CD4-positive, alpha-beta T cell treated with Interleukin-4 for 4 hours (primary cell): ENCODE data around the gene BMP8A.

Source experiments
- DNase-seq: peaks from one replicate; pipeline ENCODE4 v3.0.0-alpha.2; 2020

BMP8A gene

DNA sequence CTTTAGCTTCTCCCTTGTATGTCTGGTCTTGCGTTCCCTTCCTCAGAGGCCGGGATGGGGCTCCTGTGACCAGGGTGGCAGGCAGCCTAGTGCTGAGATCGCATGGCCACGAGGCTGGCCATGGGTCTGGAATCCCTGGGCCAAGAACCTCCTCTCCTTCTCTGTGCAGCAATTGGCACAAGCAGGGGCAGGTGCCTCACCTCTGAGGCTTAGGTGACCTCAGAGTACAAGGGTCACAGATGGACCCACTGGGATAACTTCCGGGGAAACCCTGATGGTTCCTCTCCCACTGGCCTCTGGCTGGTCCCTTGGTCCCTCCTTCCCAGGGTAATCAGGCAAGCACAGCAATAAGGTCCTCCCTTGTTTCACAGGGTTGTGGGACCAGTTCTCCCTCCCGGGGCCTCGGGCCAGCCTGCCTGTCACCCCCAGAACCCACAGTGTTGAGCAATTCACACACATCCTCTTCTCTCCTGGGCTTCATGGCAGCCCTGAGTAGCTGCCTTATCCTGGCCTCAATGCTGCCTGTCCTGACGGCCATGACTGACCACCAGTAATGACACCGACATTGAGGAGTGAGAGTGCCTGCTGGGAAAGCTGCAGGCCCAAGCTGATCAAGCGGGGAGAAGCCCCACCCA, 38.6 kb downstream of the BMP8A start:
- no peak for DNase-seq

DNA sequence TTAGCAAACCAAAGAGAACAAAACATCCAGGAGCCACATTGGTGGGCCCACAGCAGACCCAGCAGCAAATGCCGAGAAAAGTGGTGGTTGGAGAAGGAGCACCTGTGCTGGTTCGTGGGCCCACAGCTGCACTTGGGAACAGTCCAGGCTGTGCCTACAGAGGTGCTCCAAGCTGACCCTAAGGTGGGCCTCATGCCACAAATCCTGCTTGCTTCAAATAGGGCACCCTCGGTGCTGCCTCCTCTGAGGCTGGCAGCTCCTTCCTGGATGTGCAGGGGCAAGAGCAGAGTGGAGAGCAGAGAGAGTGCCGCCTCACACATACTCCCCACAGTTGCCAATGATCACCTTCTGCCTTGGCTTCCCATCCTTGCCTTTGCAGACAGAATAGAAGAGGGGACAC, 40.1 kb downstream of the BMP8A start:
- DNase-seq = no peak

DNA sequence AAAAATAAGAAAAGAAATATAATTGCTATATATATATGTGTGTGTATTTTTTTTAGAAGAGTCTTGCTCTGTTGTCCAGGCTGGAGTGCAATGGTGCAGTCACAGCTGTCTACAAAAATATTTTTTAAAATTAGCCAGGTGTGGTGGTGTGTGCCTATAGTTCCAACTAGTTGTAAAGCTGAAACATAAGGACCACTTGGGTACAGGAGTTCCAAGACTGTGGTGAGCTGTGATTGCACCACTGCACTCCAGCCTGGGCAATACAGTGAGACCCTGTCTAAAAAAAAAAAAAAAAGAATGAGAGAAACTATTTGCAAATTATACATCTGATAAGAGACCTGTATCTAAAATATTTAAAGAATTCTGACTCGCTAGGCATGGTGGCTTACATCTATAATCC, 42.0 kb downstream of the BMP8A start:
- no peak for DNase-seq

DNA sequence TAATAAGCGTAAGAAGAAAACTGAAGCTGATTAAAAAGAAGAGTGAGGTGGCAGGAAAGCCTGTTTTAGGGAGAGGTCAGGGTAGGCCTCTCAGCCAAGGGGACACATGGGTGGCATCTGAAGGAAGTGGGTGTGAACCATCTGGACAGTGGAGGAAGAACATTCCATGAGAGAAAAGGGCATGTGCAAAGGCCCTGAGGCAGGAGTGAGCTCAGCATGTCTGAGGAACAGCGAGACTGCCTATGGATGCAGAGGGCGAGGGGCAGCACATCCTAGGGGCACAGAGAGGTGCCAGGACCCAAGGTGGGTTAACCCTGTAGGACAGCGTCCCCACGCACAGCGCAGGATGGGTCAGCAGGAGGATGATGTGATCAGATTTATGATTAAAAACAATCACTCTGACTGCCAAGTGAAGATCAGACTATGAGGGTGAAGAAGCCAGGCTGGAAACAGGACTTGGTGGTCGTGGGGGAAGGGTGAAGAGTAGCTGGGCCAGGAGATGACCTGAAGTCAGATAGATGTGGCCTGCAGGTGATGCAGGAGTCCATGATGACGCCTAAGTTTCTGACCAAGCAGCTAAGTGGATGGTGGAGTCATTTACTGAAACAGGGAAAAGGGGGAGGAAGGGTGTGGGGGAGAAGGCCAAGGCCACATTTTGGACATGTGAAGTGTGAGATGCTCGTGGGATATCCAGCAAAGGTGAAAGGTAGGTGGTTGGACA, 47.3 kb downstream of the BMP8A start:
- DNase-seq = no peak

DNA sequence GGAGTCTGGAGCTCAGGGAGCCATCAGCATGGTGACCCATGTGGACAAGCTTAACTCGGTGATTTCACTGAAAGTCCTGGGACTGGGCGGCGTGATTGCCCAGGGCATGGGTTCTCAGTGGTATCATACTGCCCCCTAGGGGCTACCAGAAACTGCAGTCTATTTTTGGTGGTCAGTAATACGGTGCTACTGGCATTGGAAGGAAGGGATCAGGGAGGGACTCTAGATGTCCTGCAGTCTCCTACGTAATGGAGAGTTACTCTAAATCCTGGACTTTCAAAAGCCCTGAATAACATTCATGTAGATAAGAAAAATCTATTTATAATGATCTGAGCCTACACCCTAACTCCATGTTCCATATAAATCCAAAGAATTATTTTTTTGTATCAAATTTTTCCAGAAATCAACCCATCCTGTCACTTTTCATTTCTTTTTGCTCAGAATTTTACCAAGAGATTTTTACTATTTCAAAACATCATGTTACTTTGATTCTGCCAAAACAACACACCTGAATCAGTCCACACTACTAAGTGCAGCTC, 47.9 kb downstream of the BMP8A start:
- peak; percentile 53 for DNase-seq

DNA sequence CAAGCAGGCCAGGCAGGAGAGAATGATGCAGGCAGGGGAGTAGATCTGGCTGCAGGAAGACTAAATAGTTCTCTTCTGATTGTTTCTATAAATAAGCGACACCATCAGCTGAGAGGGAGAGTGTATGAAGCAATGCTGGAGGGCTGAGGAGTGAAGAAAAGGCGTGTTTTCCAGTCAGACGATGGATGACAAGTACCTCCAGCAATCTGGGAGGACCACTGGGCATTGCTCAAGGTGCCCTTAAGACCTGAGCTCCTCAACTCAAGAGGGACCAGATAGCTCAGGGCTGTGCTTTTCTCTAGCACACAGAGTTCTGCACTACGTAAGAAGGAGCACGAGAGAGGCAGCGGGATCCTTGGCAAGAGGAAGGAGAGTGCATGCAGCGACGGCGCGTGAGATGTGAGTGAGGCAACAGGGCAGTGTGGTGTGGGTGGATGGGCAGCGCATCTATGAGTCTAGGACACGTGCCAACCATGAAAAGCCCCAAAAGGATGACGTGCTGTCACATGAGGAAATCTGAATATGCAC, 49.1 kb downstream of the BMP8A start:
- peak; percentile 11 for DNase-seq

DNA sequence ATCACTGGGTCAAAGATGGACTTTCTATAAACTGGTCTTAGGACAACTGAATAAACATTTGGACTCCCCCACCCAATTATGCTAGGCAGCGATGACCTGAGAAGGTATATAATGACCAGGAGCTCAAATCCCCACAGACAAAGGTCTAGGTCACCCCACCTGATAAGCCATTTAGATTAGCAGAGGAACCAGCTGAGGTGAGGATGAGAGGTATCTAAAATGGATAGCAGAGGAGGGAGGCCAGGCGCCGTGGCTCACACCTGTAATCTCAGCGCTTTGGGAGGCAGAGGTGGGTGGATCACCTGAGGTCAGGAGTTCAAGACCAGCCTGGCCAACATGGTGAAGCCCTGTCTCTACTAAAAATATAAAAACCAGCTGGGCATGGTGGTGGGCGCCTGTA, 51.5 kb downstream of the BMP8A start:
- no peak for DNase-seq

DNA sequence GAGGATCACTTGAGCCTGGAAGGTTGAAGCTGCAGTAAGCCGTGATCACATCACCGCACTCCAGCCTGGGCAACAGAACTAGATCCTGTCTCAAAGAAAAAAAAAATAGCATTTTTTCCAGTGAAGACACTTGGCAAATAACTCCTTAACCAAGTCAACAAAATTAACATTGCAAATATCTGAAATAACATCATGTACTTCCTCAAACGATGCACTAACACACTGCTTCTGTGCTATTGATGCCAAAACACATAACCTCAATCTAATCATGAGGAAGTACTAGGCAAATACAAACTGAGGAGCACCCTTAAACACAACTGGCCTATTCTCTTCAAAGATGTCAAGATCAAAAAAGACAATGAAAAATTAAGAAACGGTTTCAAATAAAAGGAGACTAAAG, 52.9 kb downstream of the BMP8A start:
- DNase-seq = no peak

DNA sequence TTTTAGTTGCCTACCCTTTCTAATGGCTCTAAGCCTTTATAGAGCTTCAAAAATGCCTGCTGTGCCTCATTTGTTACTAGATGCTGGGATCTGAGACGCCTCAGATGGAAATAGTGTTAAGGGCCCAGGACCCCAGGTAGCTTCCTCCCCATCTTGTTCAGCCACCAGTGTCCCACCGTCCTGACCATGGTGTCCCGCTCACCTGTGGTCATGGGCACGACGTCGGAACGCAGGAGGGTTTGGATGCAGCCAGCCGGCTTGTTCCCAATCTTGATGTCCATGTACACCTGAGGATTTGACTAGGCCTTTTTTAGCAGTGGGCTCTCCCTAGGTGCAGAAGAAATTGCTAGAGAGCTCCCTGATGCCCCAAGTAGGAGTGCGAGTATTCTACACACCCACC, 54.1 kb downstream of the BMP8A start:
- no peak for DNase-seq

DNA sequence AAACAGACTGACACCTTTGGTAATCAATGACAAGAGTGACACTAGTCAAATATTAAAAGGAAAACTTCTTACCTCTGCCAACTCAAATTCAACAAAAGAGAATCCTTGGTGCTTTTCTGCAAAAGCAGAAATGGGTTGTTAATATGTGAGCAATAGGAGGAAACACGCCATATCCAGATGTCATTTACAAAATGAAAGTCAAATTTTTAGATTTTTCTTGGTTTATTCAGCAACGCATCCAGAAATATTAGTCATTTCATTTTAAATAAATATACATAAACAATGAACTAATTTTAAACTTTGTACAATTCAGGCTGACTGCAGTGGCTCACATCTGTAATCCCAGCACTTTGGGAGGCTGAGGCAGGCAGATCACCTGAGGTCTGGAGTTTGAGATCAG, 62.8 kb downstream of the BMP8A start:
- no peak for DNase-seq

DNA sequence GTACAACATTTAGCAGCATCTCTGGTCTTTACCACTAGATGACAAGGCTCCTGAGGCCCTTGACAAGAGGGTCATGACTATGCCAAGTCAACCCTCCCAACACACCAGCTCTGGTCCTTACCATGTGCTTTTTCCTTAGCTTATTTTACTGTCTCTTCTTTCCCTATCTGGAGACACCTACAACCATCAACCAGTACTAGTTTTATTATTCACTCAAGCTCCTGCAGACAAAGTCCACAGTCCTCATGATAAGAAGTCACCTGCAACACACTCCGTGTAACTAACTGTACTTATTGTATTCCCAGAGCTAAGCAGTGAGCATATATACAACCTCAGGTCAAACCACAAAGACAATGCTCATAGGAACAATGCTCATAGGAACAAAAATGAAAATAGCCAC, 69.8 kb downstream of the BMP8A start:
- no peak for DNase-seq

DNA sequence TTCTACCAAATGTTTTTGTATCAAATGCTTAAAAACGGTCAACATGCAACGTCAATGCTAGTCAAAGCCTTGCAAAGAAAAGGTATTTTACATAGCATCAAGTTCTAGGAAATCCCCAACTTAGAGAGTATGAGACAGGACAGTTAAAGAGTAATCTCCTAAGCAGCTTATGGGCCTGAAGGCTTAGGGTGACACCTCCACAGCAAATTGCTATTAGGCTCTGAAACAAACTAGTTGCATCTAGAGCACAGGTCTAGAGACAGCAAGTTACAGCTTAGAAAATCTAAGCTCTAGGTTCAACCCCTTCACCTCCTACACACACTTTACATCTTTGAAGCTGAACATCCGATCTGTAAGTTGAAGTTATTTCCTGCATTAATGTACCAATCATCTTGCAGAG, 71.5 kb downstream of the BMP8A start:
- DNase-seq = no peak

DNA sequence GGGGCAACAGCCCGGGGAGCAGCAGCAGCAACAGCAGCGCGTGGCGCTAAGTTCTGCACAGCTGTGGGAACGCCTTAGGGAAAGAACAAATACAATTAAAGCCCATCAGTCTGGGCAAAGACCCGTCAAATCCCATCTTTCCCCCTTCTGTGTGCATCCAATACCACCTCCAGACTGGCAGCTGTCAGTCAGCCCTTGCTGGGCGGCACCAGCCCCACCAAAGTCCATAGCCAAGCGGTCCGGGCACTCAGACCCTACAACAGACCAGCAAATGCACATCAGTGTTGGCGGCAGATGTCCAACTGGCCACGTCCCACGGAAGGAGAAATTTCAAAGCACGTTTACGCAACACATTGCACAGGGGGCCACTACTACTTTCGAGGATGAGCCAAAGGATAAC, 72.2 kb downstream of the BMP8A start:
- DNase-seq = no peak

DNA sequence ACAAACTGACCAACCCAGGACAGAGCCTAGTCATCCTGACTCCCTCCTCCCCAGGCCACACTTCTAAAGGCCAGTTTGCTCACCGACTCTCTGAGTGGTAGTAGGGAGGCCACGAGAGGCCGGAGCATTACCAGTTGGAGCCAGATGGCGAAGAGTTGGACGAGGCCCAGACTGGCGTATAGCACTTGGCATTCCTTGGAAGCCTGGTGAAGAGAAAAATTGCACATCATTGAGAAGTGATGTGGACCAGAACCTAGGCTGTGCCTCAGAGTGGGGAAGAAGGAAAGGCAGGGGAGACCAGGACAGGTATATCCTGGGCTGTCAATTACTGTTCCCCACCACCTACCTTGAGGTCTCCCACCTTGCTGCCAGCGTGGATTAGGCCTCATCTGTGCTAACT, 72.9 kb downstream of the BMP8A start:
- no peak for DNase-seq

DNA sequence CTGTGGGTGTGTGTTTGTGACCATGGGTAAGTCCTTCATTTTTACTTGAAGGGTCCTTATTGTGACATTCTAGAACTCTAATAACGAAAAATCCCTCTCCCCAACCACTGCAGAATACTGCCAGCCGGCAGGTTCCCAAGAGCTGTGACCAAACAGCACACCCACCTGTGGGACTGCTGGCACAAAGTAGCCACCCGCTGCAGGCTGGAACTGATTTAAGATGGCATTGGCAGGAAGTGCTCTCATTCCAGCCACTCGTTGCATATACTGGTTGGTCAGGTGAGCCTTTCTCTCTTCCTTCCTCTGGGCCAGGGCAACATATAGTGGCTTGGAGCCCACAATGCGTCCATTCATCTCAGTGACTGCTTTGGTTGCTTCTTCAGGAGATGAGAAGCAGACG, 73.5 kb downstream of the BMP8A start:
- DNase-seq = no peak

DNA sequence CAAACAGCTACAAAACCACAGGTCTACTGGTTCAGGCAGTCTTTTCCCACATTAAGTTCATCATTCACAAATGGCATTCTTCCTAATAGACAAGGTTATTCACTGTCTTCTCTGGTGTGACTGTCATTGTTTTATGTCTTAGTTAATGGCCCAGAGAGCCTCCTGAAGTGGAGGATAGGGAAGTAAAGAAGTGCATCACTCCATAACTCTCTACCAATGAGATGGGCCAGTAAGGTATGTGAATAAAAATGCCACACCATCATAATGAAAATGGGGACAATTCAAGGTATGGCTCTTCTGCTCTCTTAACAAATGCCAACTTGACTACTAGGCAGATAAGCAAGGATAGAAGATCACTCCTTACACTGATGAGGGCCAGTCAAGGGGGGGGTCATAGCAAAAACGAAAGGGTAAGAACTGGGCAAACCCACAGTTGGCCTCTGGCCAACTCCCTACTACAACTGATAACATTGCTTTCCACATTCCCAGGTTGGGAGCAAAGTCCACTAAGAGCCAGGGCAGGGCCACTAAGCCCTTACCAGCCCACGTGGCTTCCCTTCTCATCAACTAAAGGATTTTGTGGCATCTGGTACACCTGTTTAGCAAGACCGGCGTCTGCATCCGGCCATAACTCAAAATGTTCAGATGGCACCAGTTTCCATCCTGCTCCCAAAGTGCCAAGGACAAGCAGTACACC, 75.2 kb downstream of the BMP8A start:
- no peak for DNase-seq

DNA sequence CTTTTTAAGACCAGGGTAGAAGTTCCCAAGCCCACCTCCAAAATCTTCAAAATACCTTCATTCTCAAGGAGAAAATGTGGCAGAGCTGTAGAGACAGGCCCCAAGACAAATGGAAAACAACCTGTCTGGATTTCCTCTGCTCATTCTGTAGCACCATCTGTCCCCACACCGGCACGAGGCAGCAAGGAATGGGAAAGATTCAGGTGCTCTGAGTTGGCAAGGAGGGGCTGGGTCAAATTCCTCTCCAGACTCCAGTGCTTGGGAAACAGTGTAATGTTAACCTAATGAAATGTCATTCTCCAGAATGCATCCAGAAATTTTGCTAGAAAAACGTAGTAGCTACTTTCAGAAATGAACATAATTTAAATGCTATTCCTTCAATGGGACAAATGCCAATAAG, 75.9 kb downstream of the BMP8A start:
- no peak for DNase-seq

DNA sequence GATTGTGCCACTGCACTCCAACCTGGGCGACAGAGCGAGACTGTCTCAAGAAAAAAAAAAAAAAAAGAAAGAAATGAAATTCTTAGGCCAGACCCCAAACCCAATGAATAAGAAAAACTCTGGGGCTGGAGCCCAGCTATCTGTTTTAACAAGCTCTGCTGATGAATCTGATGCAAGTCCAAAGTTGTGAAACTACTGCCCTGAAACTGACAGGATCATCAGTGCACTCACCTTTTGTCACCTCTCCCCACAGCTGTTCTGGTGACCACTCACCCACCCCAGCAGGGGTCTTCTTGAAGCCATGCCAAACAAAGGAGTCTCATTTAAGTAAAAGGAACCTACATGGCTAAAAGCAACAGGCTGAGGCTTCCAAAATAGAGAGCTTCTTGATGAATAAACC, 76.8 kb downstream of the BMP8A start:
- DNase-seq = no peak

DNA sequence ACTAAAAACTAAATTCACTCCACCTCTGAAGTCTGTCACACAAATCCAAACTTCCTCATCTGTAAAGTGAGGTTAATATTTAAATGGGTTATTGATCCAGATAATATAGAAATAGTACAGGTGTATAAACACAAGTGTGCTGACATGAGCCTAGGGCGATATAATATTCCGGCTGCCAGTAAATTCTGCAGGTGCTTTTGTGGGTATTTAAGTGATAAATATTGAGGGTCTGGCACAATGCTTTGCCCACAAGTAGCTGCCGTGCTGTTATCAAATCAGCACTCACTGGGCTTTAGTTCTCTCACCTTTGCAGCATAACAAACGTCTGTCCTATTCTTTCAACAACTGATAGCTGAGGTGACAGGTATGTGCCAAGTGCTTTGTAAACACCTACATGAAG, 77.6 kb downstream of the BMP8A start:
- DNase-seq = no peak

DNA sequence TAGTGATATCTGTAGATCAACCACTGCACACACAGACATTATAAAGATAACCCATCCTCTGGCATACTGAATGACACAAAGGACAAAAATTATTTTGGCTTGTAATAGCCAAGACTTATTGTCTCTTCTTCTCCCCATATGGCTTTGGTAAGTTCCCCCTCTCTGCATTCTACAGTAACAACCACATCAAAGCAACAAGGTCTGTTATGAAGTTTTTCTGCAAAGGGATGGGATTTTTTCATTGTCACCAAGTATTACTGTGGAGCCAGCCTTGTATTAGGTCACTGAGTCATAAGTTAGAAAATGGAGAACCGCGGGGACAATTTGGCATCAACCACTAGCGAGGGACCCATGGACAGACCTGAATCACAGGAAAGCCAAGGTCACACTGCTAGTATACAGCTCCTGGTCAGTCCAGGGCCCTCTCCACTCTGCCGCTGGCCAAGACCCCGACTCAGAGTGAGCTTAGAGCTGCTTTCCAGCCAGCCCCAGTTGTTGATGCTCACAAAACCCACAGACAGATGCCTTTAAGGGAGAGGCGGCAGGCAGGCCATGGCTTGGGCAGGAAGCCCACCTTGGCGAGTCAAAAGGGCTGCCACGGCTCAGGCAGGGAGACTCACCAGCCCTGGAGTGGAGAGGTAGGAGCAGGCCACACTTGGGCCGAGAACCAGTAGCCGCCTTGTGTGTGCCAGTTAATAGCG, 79.2 kb downstream of the BMP8A start:
- DNase-seq = no peak

DNA sequence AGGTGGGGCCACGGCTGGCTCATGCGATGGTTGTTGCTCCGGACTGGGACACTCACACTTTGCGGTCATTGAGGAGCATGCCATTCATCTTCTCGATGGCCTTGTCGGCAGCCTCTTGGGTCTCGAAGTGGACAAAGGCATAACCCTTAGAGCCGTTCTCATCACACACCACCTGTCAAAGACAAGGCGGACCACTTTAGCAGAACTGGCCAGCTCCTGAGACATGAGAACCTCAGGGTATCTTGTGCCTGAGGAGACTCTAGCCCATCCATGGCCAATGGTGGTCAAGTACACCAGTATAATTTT, 79.7 kb downstream of the BMP8A start:
- no peak for DNase-seq

DNA sequence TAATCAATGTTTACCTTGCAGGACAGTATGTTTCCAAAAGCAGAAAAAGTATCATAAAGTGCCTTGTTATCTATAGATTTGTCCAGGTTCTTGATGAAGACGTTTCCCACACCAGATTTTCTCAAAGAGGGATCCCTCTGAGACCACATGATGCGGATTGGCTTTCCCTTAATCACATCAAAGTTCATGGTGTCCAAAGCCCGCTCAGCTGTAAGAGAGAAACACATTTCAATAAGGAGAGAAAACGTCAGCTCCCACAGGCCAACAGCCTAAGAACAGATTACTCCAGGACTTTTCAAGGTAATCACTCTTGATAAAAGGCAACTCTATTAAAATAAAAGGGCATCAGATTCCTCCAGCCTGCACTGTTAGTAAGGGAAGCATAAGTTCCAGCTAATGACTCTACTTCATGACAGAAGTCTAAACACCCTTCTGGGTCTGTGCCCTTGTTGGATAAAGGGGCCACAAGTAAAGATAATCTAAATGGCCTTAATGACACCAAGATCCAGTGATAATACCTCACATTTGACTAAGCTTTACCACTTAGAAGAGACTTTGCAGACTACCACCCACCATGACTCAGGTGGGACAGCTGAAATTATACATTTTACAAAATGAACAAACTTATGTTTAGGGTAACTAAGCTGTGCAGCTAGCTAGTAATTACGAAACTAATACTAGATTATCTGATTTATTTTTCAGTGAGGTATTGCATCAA, 81.1 kb downstream of the BMP8A start:
- no peak for DNase-seq

DNA sequence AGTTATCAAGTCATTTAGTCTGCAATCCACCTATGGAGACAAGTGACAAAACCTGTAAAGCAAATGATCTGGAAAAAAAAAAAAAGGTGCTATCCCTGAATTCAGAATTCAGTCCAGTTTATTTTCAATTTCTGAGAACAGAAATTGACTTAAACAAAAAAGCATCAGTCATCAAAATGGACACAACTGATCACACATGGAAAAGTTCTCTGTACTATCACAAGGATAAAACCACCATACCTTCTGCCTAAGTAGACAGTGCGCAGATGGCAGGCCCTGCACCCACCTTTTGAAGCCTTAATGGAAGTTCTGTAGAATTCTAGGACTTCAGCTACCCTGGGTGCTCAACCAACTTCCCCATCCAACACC, 81.6 kb downstream of the BMP8A start:
- DNase-seq = no peak
